AG09309 (cell line): Measurements from ENCODE around the gene DAG1.

Experiments
- DNase-seq: peaks from one replicate; pipeline ENCODE4 v3.0.0-alpha.2; 2010; ENCODE audit warnings: low read depth
- H3K4me3 ChIP-seq: 2 replicates; pipeline ENCODE4 v1.5.1; 2011; ENCODE audit warnings: mild to moderate bottlenecking, low read depth, low read length, moderate library complexity; ENCODE audit not compliant: control insufficient read depth
- CTCF ChIP-seq: IDR thresholded peaks from 2 replicates; pipeline ENCODE4 v1.5.1; 2011; ENCODE audit warnings: mild to moderate bottlenecking, low read depth, low read length, inconsistent platforms; ENCODE audit not compliant: insufficient read depth, control insufficient read depth; ENCODE audit errors: missing control alignments

The DAG1 gene

GRCh38 chr3:49523756-49524747 lies 54.0 kb downstream of the DAG1 start:
- no peak for TF ChIP-seq CTCF
- no peak for DNase-seq
- no peak overlapping the region for H3K4me3 ChIP-seq

GRCh38 chr3:49529567-49529966 lies 59.5 kb downstream of the DAG1 start:
- H3K4me3 ChIP-seq, result no peak overlapping the region
- no peak for TF ChIP-seq CTCF
- no peak for DNase-seq

GRCh38 chr3:49530231-49530630 lies 60.2 kb downstream of the DAG1 start:
- no peak overlapping the region for H3K4me3 ChIP-seq
- no peak for DNase-seq
- TF ChIP-seq CTCF, result no peak

- no peak overlapping the region for H3K4me3 ChIP-seq
- no peak for DNase-seq
- TF ChIP-seq CTCF, result no peak
These were observed 60.6 kb downstream of the DAG1 start for GRCh38 chr3:49530701-49531100.

GRCh38 chr3:49531218-49531617 lies 61.2 kb downstream of the DAG1 start:
- no peak for DNase-seq
- TF ChIP-seq CTCF, result no peak
- no peak overlapping the region for H3K4me3 ChIP-seq

- DNase-seq, result no peak
- no peak for TF ChIP-seq CTCF
- no peak overlapping the region for H3K4me3 ChIP-seq
These were observed 61.6 kb downstream of the DAG1 start for GRCh38 chr3:49531715-49532114.
